ENCODE results near the gene AGO1.

DNA sequence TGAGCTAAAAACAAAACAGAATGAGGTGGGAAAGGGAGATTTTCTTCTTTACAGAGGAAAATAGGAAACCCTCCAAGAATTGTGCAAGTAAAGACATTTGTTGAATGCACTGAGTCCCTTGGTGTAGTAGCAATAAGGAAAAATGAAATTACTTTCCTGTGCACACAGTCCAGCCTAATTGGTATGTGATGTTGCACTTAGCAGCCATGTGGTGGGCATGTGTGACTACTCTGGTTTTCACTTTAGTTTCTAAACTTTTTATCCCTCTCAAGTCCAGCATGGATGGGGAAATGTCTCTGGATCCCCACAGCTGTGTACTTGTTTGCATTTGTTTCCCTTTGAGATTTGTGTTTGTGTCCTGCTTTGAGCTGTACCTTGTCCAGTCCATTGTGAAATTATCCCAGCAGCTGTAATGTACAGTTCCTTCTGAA lies 40.8 kb downstream of the AGO1 start:
- no peak for TF ChIP-seq EP300 (IDR thresholded peaks at IDR 0.05)
- TF ChIP-seq, protein P1, sequence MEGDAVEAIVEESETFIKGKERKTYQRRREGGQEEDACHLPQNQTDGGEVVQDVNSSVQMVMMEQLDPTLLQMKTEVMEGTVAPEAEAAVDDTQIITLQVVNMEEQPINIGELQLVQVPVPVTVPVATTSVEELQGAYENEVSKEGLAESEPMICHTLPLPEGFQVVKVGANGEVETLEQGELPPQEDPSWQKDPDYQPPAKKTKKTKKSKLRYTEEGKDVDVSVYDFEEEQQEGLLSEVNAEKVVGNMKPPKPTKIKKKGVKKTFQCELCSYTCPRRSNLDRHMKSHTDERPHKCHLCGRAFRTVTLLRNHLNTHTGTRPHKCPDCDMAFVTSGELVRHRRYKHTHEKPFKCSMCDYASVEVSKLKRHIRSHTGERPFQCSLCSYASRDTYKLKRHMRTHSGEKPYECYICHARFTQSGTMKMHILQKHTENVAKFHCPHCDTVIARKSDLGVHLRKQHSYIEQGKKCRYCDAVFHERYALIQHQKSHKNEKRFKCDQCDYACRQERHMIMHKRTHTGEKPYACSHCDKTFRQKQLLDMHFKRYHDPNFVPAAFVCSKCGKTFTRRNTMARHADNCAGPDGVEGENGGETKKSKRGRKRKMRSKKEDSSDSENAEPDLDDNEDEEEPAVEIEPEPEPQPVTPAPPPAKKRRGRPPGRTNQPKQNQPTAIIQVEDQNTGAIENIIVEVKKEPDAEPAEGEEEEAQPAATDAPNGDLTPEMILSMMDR (IDR thresholded peaks at IDR 0.05), result no peak
